Body of pancreas (tissue), 4 donors: ENCODE measurements around the gene PRKAG2.

Experiments
- POLR2A ChIP-seq, 3 donors: fragments of 450-650 bp; IDR thresholded peaks; one replicate each; pipeline ENCODE4 v1.6.1; 2016; ENCODE audit warnings: antibody characterized with exemption in 3 of 3, mild to moderate bottlenecking in 2 of 3
- TF ChIP-seq, protein P1 (sequence below), 7 experiments: fragments of 450-650 bp in 4 of 7; fragments of 200-600 bp in 3 of 7; sonication (generic) in 3 of 7; IDR thresholded peaks; one replicate each; pipeline ENCODE4 v1.5.1; 2016 to 2019; ENCODE audit warnings: antibody characterized with exemption in 7 of 7

DNA sequence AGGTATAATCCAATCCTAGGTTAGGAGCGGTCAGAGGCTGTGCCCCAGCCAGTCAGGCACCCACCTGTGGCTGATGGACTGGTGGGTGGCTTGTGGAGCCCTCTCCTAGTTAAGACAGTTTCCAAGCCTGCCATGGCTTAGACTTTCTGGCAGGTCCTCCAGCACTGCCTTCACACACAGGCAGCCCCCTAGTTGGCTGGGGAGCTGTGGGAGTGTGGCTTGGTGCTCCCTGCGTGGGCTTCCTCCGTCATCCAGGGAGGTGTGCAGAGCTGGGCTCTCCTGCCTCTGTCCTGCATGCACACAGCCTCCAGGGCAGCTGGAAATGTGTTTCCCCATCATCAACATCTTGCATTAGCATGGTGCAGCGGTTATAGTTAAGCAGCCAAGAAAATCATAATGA lies 273.0 kb downstream of the PRKAG2 start:
- TF ChIP-seq, protein P1, sequence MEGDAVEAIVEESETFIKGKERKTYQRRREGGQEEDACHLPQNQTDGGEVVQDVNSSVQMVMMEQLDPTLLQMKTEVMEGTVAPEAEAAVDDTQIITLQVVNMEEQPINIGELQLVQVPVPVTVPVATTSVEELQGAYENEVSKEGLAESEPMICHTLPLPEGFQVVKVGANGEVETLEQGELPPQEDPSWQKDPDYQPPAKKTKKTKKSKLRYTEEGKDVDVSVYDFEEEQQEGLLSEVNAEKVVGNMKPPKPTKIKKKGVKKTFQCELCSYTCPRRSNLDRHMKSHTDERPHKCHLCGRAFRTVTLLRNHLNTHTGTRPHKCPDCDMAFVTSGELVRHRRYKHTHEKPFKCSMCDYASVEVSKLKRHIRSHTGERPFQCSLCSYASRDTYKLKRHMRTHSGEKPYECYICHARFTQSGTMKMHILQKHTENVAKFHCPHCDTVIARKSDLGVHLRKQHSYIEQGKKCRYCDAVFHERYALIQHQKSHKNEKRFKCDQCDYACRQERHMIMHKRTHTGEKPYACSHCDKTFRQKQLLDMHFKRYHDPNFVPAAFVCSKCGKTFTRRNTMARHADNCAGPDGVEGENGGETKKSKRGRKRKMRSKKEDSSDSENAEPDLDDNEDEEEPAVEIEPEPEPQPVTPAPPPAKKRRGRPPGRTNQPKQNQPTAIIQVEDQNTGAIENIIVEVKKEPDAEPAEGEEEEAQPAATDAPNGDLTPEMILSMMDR (IDR thresholded peaks at IDR 0.05) = no peak
- TF ChIP-seq POLR2A (IDR thresholded peaks at IDR 0.05) = no peak
